ENCODE measurements around the gene BTG2. TPM values are rescaled to one million over a fixed set of nuclear protein-coding genes. Genes with fewer than 3 reads are reported as not detected.

Gene BTG2
- total RNA-seq, 1 donor from 2014 or later: 448 TPM

DNA sequence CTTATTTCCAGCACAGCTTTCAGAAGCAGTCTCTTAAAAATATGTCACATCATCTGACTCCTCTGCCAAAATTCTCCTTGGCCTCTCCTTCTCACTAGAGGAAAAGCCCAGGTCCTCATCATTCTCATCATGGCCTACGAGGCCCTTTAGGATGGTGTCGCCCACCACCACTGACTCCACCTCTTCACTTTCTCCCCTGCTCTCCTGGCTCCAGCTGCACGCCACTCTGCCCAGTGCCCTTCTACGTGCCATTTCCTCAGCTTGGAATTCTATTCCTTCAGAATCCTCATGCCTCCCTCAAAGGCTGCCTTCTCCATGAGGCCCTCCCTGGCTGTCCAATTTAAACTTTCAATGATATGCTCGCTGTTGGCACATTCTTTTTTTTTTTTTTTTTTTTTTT lies 25.3 kb upstream of the BTG2 start:
- ATAC-seq (ENCODE audit: low read depth): no peak
- Mint-ChIP-seq H3K4me3 (no peak overlapping the region), H3K27ac (peak overlapping the region; percentile 4), H3K4me1 (peaks cover 81% of the 10 kb centered on the region), H3K27me3 (no peaks in the 10 kb centered on the region), H3K36me3 (ENCODE audit: low read depth) (no peaks in the 10 kb centered on the region), H3K9me3 (no peaks in the 10 kb centered on the region)
- ChIA-PET POLR2A (interaction anchor here (0.6 to 31.2 kb wide), 4 partner anchors 32 to 259 kb away, joined by 3 to 1942 read pairs (median 570); partner anchors contain the start of gene BTG2), CTCF (interaction anchor here (1.3 kb wide), 2 partner anchors 9 to 60 kb away, joined by 3 to 6 read pairs; no protein-coding TSS in a partner anchor)
- TF ChIP-seq CTCF (IDR thresholded peaks at IDR 0.05): no peak
- intact Hi-C loops (cut with micrococcal nuclease): loop anchor here (10.0 kb wide), 1 partner anchor 515 kb away; the partner anchor contains the start of genes ZBED6 and ZC3H11A
- DNase-seq: no peak

DNA sequence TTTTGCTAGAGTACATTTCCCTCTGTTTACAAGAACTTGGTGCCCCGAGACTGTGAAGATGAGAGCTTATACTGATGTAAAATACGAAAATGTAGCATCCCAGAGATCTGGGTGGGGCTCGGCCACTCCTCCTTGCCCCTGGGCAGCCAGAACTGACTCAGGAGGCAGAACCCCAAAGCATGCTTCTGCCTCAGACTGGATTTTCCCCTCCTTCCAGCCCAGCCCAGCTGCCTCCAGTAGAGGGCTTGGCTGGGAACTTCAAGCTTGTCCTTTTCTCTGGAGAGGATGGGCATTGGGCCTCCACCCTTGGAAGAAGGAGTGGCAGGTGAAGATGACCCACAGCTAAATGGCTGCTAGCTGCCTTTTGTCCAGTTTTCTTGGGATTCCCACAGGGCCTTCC lies 24.3 kb upstream of the BTG2 start:
- H3K27me3 Mint-ChIP-seq: no peaks in the 10 kb centered on the region
- ChIA-PET POLR2A (interaction anchor here (30.4 to 31.2 kb wide), 2 partner anchors 31 to 43 kb away, joined by 1136 to 1942 read pairs; partner anchors contain the start of gene BTG2), CTCF (interaction anchor here (0.8 kb wide), 1 partner anchor 44 kb away, joined by 3 read pairs; no protein-coding TSS in a partner anchor)
- H3K9me3 Mint-ChIP-seq: no peaks in the 10 kb centered on the region
- TF ChIP-seq CTCF (IDR thresholded peaks at IDR 0.05): no peak
- peaks cover 79% of the 10 kb centered on the region for H3K4me1 Mint-ChIP-seq
- H3K36me3 Mint-ChIP-seq (ENCODE audit: low read depth): no peaks in the 10 kb centered on the region
- DNase-seq (no peak), ATAC-seq (ENCODE audit: low read depth) (no peak)
- intact Hi-C loops (cut with micrococcal nuclease): loop anchor here (10.0 kb wide), 1 partner anchor 514 kb away; the partner anchor contains the start of genes ZBED6 and ZC3H11A
- no peak overlapping the region for H3K4me3 Mint-ChIP-seq
- H3K27ac Mint-ChIP-seq: peak overlapping the region; percentile 32

DNA sequence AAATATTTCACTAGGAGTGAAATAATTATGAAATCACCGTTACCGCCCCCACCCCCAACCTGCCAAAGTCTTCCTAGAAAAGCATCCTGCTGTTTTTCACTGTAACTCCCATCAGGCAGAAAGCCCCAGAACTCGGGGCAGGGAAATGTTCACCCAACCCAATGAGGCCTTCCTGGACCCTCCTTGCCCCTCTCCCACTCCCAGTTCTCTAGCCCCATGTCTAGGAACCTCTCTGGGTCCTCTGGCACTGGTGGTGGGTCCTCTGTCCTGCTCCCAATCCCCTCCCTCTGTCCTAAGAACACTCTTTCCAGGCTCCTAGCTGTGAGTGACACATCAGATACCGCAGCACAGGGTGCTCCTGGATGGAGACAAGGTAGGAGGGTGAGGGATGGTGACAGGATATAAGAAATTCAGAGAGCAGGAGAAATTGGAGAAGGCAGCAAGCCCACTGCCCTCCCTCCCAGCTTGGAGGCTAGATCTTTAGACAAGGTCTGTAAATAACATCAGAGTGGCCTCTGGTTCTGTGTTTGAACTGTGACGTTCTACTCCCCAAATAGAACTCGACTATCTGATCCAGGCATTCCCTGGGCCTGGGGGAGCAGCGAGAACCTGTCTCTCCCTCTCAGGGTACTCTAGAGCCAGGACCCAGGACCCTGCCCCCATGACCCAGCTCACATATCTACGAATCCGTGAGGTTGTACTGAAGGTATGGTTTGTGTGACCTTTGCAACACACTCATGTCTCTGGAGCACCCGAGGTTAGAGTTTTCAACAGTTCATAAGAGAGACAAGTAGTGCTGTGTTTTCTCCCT lies 23.3 kb upstream of the BTG2 start:
- ATAC-seq (ENCODE audit: low read depth): no peak
- no peaks in the 10 kb centered on the region for H3K27me3 Mint-ChIP-seq
- intact Hi-C loops (cut with micrococcal nuclease): loop anchor here (1.0 to 10.0 kb wide), 2 partner anchors 8 to 513 kb away; partner anchors contain the start of genes ZBED6 and ZC3H11A

GRCh38 chr1:203282720-203283542 lies 22.4 kb upstream of the BTG2 start:
- ATAC-seq (ENCODE audit: low read depth) (peak; percentile 9), DNase-seq (no peak)
- H3K4me1 Mint-ChIP-seq: peaks cover 80% of the 10 kb centered on the region
- peaks cover 3% of the 10 kb centered on the region for H3K36me3 Mint-ChIP-seq (ENCODE audit: low read depth)
- no peak for TF ChIP-seq CTCF (IDR thresholded peaks at IDR 0.05)
- CTCF ChIA-PET: interaction anchor here (0.7 to 9.2 kb wide), 7 partner anchors 8 to 44 kb away, joined by 3 to 100 read pairs (median 6); partner anchors contain the start of gene BTG2
- intact Hi-C loops (cut with micrococcal nuclease): loop anchor here (1.0 to 10.0 kb wide), 2 partner anchors 9 to 512 kb away; partner anchors contain the start of genes ZBED6 and ZC3H11A
- H3K4me3 Mint-ChIP-seq: peak overlapping the region; percentile 67
- POLR2A ChIA-PET: interaction anchor here (30.4 to 31.2 kb wide), 2 partner anchors 29 to 41 kb away, joined by 1136 to 1942 read pairs; partner anchors contain the start of gene BTG2
- peak overlapping the region; percentile 84 for H3K27ac Mint-ChIP-seq
- H3K9me3 Mint-ChIP-seq: no peaks in the 10 kb centered on the region
- no peaks in the 10 kb centered on the region for H3K27me3 Mint-ChIP-seq

More for the DNA sequence above, 23.3 kb upstream of the BTG2 start:
- TF ChIP-seq CTCF (IDR thresholded peaks at IDR 0.05): no peak
- H3K4me3 Mint-ChIP-seq: peak overlapping the region; percentile 67
- no peaks in the 10 kb centered on the region for H3K9me3 Mint-ChIP-seq
- no peak for DNase-seq
- no peaks in the 10 kb centered on the region for H3K36me3 Mint-ChIP-seq (ENCODE audit: low read depth)
- peak overlapping the region; percentile 84 for H3K27ac Mint-ChIP-seq
- H3K4me1 Mint-ChIP-seq: peaks cover 80% of the 10 kb centered on the region
- ChIA-PET CTCF (interaction anchor here (0.7 kb wide), 1 partner anchor 28 kb away, joined by 3 read pairs; no protein-coding TSS in a partner anchor), POLR2A (interaction anchor here (30.4 to 31.2 kb wide), 2 partner anchors 30 to 42 kb away, joined by 1136 to 1942 read pairs; partner anchors contain the start of gene BTG2)

Measured in activated B cell treated with CpG ODN at 0.5 μM for 24 hours (primary cell).